Measurements from ENCODE around the gene B3GALT5. TPM values are rescaled to one million over a fixed set of nuclear protein-coding genes. Genes with fewer than 3 reads are reported as not detected.

The B3GALT5 gene
- total RNA-seq, 1 donor from 2014 or later, result not detected

GRCh38 chr21:39587376-39587775, 25.4 kb upstream of the B3GALT5 start:
- ChIA-PET POLR2A (no interaction called here), CTCF (no interaction called here)
- no peaks in the 10 kb centered on the region for H3K36me3 Mint-ChIP-seq (ENCODE audit: low read depth)
- no peak for TF ChIP-seq CTCF (IDR thresholded peaks at IDR 0.05)
- ATAC-seq (ENCODE audit: low read depth) (no peak), DNase-seq (no peak)
- H3K27ac Mint-ChIP-seq, result no peak overlapping the region
- intact Hi-C loops (cut with micrococcal nuclease), result no loop called here
- peaks cover 21% of the 10 kb centered on the region for H3K9me3 Mint-ChIP-seq
- no peaks in the 10 kb centered on the region for H3K27me3 Mint-ChIP-seq
- no peak overlapping the region for H3K4me3 Mint-ChIP-seq
- H3K4me1 Mint-ChIP-seq, result no peaks in the 10 kb centered on the region

GRCh38 chr21:39588884-39589283, 23.9 kb upstream of the B3GALT5 start:
- POLR2A ChIA-PET, result no interaction called here
- H3K27me3 Mint-ChIP-seq, result no peaks in the 10 kb centered on the region
- DNase-seq, result no peak
- H3K4me3 Mint-ChIP-seq, result no peak overlapping the region
- no peak overlapping the region for H3K27ac Mint-ChIP-seq
- H3K9me3 Mint-ChIP-seq, result peaks cover 21% of the 10 kb centered on the region
- no peaks in the 10 kb centered on the region for H3K36me3 Mint-ChIP-seq (ENCODE audit: low read depth)
- no peak for TF ChIP-seq CTCF (IDR thresholded peaks at IDR 0.05)
- ATAC-seq (ENCODE audit: low read depth), result no peak
- H3K4me1 Mint-ChIP-seq, result no peaks in the 10 kb centered on the region
- CTCF ChIA-PET, result no interaction called here
- intact Hi-C loops (cut with micrococcal nuclease), result no loop called here

GRCh38 chr21:39593522-39593921, 19.2 kb upstream of the B3GALT5 start:
- DNase-seq (no peak), ATAC-seq (ENCODE audit: low read depth) (no peak)
- H3K4me1 Mint-ChIP-seq, result no peaks in the 10 kb centered on the region
- no peaks in the 10 kb centered on the region for H3K36me3 Mint-ChIP-seq (ENCODE audit: low read depth)
- peaks cover 7% of the 10 kb centered on the region for H3K9me3 Mint-ChIP-seq
- no peak for TF ChIP-seq CTCF (IDR thresholded peaks at IDR 0.05)
- H3K27ac Mint-ChIP-seq, result no peak overlapping the region
- POLR2A ChIA-PET, result no interaction called here
- no peak overlapping the region for H3K4me3 Mint-ChIP-seq
- intact Hi-C loops (cut with micrococcal nuclease), result no loop called here
- no peaks in the 10 kb centered on the region for H3K27me3 Mint-ChIP-seq
- CTCF ChIA-PET, result no interaction called here

- Mint-ChIP-seq H3K27ac (no peak overlapping the region), H3K9me3 (peaks cover 2% of the 10 kb centered on the region)
- TF ChIP-seq CTCF (IDR thresholded peaks at IDR 0.05), result no peak
Measured at GRCh38 chr21:39595465-39595864, 17.3 kb upstream of the B3GALT5 start.

GRCh38 chr21:39597595-39597994, 15.1 kb upstream of the B3GALT5 start:
- no peaks in the 10 kb centered on the region for H3K4me1 Mint-ChIP-seq
- no peak for TF ChIP-seq CTCF (IDR thresholded peaks at IDR 0.05)
- H3K27ac Mint-ChIP-seq, result no peak overlapping the region
- peaks cover 2% of the 10 kb centered on the region for H3K9me3 Mint-ChIP-seq
- intact Hi-C loops (cut with micrococcal nuclease), result no loop called here
- H3K27me3 Mint-ChIP-seq, result no peaks in the 10 kb centered on the region
- ChIA-PET CTCF (no interaction called here), POLR2A (no interaction called here)
- no peaks in the 10 kb centered on the region for H3K36me3 Mint-ChIP-seq (ENCODE audit: low read depth)
- H3K4me3 Mint-ChIP-seq, result no peak overlapping the region
- ATAC-seq (ENCODE audit: low read depth) (no peak), DNase-seq (no peak)

More at GRCh38 chr21:39595465-39595864, 17.3 kb upstream of the B3GALT5 start:
- DNase-seq (no peak), ATAC-seq (ENCODE audit: low read depth) (no peak)
- no peaks in the 10 kb centered on the region for H3K27me3 Mint-ChIP-seq
- intact Hi-C loops (cut with micrococcal nuclease), result no loop called here
- H3K36me3 Mint-ChIP-seq (ENCODE audit: low read depth), result no peaks in the 10 kb centered on the region
- no peaks in the 10 kb centered on the region for H3K4me1 Mint-ChIP-seq
- no peak overlapping the region for H3K4me3 Mint-ChIP-seq
- CTCF ChIA-PET, result no interaction called here
- POLR2A ChIA-PET, result no interaction called here
